AG10803 (cell line): ENCODE measurements around the gene MORN5.

Source experiments
- DNase-seq: peaks from one replicate; pipeline ENCODE4 v3.0.0; 2010; ENCODE audit warnings: low read depth
- H3K4me3 ChIP-seq: 2 replicates; pipeline ENCODE4 v1.5.1; 2011; ENCODE audit warnings: mild to moderate bottlenecking, low read length, control low read depth
- TF ChIP-seq, protein P1 (sequence below): conservative IDR thresholded peaks from 2 replicates; pipeline ENCODE4 v1.5.1; 2011; ENCODE audit warnings: mild to moderate bottlenecking, low read length, control low read depth, inconsistent platforms

The MORN5 gene

DNA sequence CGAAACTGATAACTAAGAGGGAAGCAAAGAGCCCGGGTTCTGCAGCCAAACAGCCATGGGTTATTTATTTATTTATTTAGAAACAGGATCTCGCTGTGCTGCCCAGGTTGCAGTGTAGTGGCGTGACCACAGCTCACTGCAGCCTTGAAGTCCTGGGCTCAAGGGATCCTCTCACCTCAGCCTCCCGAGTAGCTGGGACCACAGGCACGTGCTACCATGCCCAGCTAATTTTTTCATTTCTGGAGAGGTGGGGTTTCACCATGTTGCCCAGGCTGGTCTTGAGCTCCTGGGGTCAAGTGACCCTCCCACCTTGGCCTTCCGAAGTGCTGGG, 24.2 kb upstream of the MORN5 start:
- no peak overlapping the region for H3K4me3 ChIP-seq
- no peak for DNase-seq
- TF ChIP-seq, protein P1, sequence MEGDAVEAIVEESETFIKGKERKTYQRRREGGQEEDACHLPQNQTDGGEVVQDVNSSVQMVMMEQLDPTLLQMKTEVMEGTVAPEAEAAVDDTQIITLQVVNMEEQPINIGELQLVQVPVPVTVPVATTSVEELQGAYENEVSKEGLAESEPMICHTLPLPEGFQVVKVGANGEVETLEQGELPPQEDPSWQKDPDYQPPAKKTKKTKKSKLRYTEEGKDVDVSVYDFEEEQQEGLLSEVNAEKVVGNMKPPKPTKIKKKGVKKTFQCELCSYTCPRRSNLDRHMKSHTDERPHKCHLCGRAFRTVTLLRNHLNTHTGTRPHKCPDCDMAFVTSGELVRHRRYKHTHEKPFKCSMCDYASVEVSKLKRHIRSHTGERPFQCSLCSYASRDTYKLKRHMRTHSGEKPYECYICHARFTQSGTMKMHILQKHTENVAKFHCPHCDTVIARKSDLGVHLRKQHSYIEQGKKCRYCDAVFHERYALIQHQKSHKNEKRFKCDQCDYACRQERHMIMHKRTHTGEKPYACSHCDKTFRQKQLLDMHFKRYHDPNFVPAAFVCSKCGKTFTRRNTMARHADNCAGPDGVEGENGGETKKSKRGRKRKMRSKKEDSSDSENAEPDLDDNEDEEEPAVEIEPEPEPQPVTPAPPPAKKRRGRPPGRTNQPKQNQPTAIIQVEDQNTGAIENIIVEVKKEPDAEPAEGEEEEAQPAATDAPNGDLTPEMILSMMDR: no peak

DNA sequence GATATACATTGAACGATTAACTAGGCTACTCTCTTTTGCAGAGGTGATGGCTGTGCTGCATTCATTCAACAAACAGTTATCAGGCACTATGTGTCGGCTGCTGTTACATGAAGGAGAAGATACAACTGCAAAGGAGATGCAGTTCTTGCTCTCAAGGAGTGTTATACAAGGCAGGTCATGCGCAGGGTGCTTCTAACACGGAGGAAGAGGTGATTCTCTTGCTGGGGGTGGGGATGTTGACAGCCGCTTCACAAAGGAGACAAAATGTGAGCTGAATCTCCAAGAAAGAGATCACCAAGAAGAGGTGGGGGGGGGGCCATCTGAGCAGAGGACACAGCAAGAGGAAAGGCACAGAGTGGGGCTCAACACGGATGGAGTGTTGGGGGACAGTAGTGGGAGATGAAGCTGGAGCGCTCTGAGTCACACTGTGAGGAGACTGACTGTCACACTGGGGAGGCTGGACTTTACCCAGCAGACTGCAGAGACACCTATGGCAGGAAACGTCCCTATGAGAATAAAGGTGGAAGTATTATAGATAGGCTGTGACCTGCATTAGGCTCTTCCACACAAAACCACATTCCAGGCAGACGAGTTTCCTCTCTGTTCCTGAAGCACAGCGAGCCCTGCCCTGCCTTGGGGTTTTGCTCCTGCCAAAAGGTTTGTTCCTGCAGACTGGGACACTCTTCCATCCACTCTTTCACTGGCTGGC, 21.0 kb upstream of the MORN5 start:
- DNase-seq: no peak
- TF ChIP-seq, protein P1: no peak
- no peak overlapping the region for H3K4me3 ChIP-seq

DNA sequence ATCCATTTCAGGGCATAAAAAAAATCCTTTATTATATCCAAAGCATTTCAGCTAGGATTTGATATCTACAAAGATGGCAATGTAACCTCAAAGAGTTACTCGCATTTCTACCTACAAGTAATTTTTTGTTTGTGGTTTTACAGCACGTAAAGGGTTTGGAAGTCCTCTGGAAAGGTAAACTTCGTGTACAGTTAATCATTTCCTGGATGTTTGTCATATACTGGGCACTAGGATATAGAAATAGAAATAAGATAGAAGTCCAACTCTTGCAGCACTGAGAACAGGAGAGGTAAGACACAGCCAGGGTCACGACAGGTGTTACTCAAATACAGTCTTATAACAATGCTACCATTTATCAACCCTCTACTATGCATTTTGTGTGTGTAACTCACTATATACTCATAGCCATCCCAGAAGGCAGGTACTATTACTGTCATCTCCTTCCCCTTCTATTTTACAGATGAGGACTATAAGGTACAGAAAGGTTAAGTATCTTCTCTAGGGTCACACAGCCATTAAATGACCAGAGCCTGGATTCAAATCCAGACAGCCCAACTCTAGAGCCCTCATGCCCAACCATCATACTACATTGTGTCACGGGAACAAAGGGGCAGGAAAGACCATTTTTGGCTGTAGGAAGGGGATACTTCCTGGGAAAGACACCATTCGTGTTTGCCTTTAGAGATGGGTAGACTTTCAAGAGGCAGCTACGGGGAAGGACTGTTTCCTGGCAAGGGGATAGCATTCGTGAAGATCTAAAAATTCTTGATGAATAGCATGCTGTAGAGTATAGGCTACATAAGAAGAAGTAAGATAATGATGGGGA, 19.1 kb upstream of the MORN5 start:
- no peak overlapping the region for H3K4me3 ChIP-seq
- DNase-seq: no peak
- TF ChIP-seq, protein P1: no peak

DNA sequence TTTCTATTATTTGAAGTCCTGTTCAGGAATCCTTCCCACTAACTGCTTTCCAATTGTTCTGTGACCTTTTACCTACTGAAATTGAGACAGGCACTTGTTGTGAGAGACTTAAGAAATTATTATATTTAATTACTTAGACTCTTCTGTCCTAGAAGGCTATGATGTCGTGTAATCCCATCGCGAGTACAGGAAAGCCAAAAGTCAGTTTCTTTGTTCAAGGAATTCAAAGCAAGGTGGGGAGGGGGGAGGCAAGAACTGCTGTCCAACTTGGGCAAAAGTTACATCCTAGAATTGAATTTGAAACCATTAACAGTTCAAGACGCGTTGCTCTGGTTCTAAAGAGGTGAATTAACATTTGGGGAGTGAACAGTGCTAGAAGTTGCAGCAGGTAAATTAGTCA, 18.0 kb upstream of the MORN5 start:
- TF ChIP-seq, protein P1: no peak
- no peak for DNase-seq
- H3K4me3 ChIP-seq: no peak overlapping the region

DNA sequence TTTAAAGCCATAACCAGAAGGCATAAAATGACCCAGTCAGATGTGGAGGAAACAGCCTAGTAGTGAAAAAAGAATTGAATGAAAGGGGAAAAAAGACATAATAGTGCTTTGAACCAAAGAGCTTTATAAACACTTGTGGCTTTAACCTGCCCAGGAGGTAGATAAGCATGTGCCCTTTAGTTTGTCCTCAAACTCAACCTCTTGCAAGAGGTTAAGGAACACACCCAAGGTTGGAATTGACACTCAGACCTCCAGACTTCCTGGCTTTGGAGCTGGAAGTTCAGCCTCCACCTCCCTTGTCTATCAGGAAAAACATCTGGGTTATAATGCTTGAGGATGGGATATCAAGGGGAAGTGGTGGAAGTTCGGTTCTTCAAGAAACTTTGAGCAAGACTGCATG, 16.4 kb upstream of the MORN5 start:
- no peak overlapping the region for H3K4me3 ChIP-seq
- TF ChIP-seq, protein P1: no peak

DNA sequence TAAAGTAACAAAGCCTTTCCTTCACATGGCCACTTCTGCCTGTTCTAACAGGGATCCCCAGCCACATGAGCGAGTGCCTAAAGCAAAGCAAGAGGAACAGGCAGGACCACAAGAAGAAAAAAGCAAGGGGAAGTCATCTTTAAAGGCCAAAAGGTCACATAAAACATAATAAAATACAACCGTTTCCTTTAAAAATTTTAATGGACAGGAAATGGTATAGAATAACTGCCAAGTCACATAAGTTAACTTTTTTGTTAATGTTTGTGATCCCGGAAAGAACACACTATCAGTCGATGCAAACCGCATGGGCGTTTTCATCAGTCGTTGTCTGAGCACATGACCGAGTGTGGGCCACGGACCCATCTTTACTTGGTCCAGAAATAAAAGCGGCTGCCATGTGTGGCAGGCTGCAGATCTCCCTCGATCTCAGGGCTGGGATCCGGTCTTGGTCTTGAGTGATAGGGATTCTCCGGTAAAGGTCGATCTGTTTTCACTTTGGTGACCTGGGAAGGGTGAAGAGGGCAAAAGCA, 15.8 kb upstream of the MORN5 start:
- H3K4me3 ChIP-seq: no peak overlapping the region
- TF ChIP-seq, protein P1: no peak
- no peak for DNase-seq

More for the DNA sequence above, 16.4 kb upstream of the MORN5 start:
- DNase-seq: no peak
